HL-60 (cell line): ENCODE results near the gene PACS1.

Experiments
- GABPA ChIP-seq: IDR thresholded peaks from 2 replicates; pipeline ENCODE4 v1.6.1; 2012; ENCODE audit warnings: low read depth
- POLR2AphosphoS5 ChIP-seq: IDR thresholded peaks from 2 replicates; pipeline ENCODE4 v1.6.1; 2012; ENCODE audit warnings: low read depth
- TF ChIP-seq, protein P1 (sequence below): IDR thresholded peaks from 2 replicates; pipeline ENCODE4 v1.6.1; 2012; ENCODE audit warnings: low read depth; ENCODE audit not compliant: insufficient replicate concordance

DNA sequence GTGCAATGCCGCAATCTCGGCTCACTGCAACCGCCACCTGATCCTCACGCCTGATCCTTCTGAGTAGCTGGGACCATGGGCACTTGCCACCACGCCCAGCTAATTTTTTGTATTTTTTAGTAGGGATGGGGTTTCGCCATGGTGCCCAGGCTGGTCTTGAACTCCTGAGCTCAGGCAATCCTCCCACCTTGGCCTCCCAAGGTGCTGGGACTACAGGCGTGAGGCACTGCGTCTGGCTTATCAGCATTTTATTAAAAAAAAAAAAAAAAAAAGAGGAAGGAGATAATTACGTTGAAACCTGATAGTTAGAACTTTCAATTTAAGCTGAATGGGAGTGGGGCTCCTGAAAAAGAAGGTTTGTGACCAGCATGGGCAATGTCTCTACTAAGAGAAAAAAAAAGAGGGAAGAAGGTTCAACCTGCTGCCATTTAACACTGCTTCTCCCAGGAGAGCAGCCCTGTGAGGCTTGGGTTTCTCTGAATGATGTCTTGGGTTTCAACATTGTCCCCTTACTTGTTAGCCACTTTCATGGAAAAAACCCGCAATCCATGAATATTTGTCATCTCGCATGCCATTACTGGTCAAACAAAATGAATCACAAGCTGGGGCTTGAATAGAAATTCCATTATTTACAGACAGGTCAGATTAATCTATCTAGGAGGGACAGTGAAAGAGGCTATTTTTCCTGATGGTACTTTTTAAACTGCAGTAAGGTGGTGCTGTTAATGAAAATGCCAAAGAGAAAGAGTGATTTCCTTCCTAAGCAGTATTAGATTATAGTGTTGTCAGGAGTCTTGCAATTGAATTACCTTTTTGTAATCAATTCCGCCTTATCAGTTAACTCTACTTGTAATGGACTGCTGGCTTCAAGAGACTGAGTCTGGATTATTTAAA lies 72.5 kb downstream of the PACS1 start:
- no peak for TF ChIP-seq POLR2AphosphoS5
- TF ChIP-seq, protein P1, sequence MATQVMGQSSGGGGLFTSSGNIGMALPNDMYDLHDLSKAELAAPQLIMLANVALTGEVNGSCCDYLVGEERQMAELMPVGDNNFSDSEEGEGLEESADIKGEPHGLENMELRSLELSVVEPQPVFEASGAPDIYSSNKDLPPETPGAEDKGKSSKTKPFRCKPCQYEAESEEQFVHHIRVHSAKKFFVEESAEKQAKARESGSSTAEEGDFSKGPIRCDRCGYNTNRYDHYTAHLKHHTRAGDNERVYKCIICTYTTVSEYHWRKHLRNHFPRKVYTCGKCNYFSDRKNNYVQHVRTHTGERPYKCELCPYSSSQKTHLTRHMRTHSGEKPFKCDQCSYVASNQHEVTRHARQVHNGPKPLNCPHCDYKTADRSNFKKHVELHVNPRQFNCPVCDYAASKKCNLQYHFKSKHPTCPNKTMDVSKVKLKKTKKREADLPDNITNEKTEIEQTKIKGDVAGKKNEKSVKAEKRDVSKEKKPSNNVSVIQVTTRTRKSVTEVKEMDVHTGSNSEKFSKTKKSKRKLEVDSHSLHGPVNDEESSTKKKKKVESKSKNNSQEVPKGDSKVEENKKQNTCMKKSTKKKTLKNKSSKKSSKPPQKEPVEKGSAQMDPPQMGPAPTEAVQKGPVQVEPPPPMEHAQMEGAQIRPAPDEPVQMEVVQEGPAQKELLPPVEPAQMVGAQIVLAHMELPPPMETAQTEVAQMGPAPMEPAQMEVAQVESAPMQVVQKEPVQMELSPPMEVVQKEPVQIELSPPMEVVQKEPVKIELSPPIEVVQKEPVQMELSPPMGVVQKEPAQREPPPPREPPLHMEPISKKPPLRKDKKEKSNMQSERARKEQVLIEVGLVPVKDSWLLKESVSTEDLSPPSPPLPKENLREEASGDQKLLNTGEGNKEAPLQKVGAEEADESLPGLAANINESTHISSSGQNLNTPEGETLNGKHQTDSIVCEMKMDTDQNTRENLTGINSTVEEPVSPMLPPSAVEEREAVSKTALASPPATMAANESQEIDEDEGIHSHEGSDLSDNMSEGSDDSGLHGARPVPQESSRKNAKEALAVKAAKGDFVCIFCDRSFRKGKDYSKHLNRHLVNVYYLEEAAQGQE, result no peak
- no peak for TF ChIP-seq GABPA
